Stimulated activated CD8-positive, alpha-beta memory T cell treated with anti-CD3 and anti-CD28 coated beads, Interleukin-15, amount 100 ng/mL, for 24 hours (primary cell): ENCODE results near the gene P2RY14.

Source experiments
- DNase-seq: peaks from one replicate; pipeline ENCODE4 v3.0.0-alpha.2; 2020; ENCODE audit warnings: low read depth

The P2RY14 gene

DNA sequence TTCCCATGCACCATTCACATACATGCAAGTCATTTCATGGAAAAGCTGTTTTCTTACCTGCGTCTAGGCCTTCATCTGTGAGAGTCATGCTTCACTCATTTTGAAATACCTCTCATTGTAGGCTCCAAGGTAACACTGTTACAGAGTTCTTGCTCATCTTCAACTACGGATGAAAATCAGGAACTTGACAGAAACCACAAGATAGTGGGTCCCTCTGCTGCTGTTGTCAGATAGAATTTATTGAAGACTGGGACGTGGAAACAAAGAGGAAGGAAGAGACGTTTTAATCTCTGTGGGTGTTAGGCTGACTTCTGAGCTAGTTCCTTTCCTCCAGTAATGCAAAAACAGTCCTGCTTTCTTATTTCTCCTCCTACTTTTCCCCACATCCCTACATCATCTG is at the start of gene P2RY14:
Gene P2RY14, minus strand, starts transcription at position 313 of the 400 bp plus-strand sequence. CDS start 64,226 bp downstream, outside the sequence.
- DNase-seq: no peak

DNA sequence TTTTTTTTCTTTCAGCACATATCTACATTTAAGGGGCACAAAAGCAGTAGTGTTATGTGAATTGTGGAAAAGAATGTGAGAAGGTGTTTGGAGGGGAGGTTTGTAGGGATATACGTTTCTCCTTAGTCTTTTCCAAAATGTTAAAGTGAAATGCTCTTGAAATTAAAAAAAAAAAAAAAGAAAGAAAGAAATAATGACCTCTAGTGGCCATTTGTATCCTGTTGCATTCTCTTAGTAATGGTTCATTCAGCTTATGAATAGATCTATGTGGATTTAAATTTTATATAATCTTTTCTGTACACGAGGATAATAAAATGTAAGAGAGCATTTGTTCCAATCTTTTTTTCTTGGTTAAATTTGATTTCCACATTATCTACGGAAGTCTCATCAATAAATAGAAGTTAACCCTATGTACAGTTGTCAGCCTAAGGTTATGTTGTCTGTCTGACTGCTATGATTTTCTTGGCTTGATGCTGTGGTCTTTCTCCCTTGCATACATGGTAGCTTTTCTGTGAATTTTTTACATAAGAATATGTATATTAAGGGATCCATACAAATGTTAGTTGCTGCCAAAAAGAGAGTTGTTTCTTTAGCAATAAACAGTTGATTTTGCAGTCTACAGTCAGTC is 49.3 kb upstream of the P2RY14 start:
- DNase-seq: no peak

DNA sequence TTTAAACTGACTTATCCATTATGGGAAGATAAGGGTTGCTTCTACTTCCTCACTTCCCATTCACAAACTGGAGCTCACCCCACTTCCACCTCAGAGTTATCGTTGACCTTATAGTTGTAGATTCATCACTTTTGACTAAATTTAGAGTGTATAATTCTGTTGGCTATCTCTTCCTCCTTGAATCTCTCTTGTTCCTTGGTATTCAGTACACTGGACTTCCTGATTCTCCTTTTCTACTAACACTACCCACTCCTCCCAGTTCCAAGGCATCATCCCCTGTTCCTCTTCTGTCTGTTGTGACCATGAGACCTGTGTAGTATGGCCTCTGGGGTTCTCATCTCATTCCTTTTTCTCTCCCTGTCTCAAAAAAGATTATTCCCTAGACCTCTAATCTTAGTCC is 44.2 kb upstream of the P2RY14 start:
- DNase-seq: no peak

DNA sequence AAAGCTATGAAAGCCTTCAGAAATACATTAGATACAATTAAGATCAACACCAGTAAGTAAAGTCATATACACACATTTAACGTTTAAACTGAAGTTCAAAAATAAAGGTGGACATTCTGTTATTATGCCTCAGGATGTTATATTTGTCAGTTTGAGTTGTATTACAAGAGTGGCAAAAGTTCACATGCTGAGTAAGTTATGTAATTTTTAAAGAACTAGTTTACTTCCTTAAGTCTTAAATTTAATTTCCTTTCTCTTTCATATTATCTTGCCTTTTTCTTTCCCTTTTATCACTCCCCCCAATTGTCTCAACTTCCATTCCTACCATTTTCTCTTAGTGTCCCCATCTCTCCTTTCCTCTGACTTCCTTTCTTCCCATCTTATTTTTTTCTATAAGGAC is 43.2 kb upstream of the P2RY14 start:
- no peak for DNase-seq

DNA sequence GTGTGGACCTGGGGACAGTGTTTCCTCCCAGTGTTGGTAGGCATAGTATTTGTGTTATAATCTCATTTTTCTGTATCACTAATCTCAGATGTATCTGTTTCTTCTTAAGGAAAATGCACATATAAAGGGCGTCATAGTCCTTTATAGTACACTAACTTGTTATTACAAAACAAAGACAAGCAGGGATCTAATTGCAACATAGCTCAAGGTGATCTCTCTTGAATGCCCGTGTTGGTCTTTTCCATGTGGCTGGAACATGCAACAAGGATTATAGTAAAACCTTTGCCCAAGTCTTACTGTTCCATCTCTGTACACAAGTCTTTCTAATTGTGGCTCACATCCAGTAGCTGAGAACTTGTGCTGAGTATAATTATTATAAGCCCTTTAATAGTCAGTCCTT is 41.8 kb upstream of the P2RY14 start:
- no peak for DNase-seq

DNA sequence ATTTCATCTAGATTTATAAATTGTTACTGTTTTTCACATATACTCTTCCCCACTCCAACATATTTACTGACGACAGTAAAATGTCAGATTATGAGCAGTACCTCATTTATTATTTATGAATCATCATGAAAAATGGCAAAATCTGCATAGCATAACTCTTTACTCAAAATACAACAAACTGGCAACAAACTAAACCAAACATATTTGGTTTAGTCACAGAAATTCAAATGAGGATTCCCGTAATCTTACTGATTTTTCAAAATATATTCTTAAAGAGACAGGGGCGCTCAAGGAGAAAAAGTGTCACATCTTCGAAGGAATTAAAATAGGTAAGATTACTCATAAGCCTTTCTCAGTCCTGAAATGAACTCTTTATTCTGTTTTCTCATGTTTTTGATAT is 41.3 kb upstream of the P2RY14 start:
- no peak for DNase-seq

DNA sequence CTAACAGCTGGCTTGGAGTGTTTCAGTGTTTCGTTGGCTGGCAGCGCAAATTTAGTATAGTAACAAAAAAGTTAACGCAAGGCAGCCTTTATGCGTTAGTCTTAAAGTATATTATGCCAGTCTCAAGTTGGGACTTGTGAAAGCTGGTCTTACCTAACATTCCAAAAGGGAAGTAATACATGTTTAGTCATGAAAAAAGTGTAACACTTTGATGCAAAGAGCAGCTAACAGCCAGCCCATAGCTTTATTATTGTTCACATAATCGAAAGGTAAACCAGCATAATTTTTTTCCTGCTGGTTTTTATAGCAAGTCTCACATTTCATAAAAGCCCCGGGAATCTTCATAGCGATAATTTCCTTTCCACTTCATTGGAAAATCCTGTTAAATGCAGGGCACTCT is 40.6 kb upstream of the P2RY14 start:
- no peak for DNase-seq

DNA sequence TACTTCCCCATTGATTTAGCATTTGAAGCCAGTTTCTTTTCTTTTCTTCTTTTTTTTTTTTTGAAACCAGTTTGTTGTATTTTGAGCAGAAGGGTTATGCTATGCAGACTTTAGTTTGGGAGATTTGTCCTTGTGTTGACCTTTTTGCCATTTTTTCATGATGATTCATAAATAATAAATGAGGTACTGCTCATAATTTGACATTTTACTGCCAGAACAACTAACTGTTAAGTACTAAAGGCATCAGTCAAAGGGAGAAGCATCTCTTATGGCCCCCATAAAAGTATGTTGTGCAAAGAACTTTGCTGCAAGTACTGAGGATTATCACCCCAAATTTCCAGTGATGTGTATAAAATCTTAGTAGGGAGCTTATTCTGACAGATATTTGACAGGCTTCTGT is 40.0 kb upstream of the P2RY14 start:
- DNase-seq: no peak

DNA sequence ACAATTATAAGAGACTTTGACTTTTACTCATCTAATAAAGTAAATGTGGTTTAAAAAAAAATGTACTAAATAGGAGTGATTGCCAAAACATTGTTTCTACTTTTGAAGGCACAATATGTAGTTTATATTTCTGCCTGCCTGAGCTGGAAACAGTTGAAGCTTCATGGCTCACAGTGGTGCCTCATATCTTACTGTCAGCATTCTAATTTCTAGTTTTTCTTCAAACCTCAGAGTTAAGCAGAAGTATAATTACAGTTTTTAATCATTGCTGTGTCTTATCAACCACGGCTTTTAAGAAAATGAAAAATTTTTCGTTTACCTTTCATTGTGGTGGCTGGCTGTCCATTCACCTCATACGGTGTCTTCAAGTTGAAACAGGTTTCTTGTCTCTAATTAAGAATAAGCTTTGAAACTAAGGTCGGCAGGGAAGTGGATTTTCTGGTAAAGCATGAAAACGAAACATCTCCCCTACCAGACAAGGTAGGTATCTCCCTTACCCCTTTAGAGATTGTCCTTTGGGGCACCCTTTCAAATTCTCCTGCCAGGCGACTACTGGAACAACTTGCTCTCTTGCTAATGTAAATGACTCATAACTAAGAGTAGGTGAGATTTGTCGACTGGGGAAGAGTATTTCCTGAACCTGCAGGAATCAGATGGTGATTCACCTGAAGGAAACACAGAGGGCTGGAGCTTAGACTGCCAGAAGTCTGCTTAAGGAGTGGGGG is 38.1 kb upstream of the P2RY14 start, which contains the start of gene GPR87:
Gene GPR87, minus strand, starts transcription at position 554 of the 725 bp plus-strand sequence. CDS start 16,720 bp downstream, outside the sequence.
- DNase-seq: no peak

DNA sequence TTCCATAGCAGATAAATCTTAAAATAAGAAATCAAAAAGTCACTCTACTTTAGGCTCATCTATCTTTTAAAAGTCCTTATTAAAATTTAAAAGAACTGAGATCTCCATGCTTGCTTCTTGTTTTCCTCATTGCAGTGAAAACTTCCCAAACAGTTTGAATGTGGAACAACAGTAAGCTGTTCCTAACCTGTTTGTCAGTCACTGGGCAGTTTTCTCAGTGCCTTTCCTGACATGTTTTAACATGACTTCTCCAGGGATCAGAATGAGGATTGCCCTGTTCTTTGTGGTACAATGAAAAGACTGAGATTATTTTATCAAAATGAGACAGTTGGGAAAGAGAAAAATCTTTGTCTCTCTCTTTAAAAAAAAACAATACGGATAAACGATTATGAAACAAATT is 37.5 kb upstream of the P2RY14 start:
- DNase-seq: no peak

DNA sequence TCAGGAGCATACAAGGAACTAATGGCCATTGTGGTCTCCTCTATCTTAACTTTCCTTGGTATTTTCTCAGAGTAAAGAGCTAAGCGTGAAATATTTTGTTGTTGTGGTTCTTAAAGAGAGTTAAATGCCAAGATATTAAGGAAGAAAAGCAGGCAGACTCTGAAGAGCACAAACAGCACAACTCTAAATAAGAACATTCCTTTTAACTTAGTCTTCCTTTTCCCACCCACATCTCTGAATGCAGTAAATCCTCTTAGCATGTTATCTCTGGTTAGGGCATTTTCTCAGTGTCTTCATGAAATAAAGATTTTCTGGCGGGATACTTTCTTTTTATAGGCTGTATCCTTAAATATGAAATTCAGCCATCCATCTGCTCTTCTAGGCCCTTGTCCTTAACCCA is 36.8 kb upstream of the P2RY14 start:
- DNase-seq: no peak

DNA sequence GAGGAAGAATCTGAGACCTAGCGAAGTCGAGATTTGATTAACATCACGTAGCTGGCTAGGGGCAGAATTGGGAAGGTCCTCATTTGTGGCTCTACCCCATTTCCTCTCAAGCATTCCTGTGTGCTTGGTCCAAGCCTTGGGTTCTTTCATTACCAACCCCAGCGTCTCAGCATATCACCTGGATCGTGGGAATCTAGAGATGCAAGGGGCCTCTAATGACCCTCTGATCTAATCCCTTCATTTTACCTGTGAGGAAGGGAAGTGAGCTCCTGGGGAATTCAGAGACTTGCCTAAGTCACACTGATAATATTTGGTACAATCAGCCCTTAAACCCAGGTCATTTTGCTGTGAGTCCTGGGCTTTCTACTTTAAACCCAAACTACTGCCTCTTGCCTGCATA is 36.3 kb upstream of the P2RY14 start:
- DNase-seq: no peak

DNA sequence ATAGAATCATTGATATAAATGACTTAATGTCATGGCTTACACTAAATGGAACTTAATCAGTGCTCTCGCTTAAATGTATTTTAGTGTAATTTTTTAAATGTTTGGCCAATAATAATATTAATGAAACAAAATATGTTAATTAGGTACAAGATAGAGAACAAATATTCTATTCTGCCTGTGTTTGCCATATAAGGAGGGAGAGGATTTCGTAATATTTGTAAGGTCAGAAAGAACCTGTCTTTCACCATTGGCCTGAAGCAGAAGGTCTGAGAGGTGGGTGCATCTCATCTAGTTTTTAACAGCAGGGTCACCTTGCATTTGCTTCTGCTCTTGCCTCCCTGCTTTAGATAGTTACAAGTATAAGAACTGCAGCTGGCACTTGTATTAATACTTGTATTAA is 35.8 kb upstream of the P2RY14 start:
- no peak for DNase-seq

DNA sequence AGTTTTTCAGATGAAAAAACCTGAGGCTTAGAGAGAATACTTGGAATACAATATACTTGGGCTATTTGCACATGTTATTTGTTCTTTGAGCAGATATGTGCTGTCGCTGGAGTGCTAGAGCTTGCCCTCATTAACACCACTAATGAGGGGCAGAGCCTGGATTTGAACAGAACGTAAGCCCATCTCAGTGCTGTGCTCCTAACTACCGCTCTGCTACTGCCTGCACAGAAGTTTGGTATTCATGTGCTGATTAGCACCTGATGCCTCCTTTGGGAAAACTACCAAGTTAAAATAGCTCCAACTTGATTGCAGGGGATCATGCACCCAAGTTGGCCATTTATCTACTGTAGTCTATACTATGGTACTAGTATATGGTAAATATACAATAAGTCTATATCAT is 34.6 kb upstream of the P2RY14 start:
- no peak for DNase-seq

DNA sequence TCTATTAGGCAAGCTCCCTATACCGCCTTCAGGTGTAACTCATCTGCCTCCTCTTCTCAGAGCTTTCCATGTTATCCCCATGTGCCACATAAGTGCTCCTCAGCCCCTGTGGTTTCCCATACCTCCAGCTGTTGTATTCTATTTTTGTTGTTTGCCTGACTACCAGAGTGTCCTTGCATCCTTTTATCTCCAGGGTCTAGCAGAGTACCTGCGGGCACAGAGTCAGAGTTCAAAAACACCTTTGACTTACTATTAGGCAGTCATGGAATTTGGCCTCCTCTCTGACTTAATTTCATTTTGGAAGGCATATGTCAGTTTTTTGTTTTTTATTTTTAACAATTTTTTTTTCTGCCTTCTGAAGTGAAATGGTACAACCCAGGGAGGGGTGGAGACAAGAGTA is 31.2 kb upstream of the P2RY14 start:
- DNase-seq: no peak

DNA sequence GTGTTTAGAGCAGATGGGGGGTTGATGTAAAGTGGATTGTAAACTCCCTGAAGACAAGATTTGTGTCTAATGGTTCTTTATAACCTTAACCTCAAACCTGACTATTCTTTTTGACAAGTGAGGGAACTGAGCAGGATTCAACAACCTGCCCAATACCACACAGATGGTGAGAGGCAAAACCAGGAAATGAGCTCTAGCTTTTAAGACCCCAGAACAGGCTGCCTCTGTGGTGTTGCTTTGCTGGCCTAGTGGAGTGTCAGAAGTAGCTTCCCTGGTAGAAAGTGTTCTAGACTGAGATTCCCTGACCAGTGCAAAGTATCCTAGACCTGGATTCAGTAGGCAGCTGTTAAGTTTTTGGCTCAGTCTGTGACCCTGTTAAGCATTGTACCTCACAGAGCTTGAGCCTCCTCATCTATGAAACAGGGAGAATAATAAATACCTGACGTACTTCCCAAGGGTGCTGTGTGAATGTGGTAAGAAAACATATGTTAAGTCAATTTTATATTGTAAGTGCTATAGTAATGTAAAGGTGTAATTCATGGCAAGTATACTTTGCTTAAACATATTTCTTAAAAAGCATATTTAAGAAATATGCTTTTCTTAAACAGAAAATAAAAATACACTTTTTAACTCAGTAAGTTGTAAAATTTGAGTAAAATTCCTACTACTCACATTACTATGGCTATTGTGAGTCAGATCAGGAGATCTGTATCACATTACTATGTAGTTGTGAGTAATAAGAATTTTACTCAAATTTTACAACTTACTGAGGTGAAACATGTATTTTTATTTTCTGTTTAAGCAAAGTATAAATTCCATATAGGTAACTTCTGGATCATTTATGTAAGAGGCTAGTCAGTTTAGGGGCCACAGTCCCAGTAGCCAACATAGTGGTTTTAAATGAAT is 29.5 kb upstream of the P2RY14 start:
- no peak for DNase-seq

DNA sequence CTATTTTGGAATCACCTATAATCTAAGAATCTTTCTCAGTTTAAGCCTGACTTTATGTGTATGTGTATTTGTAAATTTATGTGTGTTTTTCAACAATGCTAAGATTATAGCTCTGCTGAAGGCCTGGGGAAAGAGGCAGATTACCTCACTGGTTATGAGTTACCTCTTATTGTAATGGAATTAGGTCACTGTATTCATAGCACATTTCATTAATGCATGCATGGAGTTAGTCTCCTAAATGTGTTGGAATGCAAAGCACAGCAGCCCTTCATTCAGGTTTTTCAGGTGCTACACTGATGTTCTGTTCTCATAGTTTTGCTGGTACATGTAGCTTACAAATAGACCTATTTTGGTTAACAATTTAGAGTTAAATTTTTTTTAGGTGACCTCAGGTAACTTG is 28.8 kb upstream of the P2RY14 start:
- DNase-seq: no peak

DNA sequence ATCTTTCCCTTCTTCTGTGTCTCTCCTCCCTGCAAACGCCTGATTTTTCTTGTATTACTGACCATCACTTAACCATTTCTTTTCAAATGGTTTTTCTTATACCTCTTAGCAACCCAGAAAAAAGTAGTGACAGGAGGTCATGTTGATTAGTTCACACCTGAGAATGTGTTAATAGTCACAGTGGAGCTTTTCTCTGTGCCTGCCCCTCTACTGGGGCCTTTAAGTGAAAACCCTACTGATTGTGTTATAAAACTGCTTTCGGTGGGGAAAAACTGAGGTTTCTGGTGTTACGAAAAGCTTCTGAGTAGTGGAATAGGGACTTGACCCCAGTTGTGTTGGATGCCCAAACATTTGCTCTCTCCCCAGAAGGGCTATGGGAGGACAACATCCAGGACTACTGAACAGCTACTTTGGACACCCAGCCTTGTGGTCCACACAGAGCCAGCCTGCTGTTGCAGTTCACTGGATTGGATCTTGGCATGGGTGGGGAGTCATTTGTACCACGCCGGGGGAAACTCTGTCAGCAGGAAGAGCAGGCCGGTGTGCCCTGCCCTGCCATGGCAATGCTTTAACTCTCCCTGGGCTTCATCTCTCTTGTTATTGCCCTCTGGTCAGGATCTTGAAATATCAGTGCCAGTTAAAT is 27.9 kb upstream of the P2RY14 start:
- DNase-seq: no peak

DNA sequence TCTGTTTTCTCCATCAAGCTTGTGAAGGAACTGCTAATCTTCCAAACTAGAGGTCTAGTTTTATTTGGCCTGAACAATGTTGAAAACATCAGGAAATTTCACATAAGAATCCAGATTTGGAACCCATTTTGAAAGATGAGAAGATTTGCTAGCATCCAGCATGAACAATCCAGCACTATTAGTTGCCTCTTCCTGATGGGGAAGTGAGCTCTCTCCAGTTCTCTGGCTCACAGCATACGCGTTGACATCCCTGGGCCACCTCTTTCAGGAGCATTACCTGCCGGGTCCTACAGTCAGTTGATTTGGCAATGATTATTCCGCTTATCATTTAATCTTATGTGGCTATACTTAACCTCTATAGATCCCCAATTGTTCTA is 27.4 kb upstream of the P2RY14 start:
- DNase-seq: no peak

DNA sequence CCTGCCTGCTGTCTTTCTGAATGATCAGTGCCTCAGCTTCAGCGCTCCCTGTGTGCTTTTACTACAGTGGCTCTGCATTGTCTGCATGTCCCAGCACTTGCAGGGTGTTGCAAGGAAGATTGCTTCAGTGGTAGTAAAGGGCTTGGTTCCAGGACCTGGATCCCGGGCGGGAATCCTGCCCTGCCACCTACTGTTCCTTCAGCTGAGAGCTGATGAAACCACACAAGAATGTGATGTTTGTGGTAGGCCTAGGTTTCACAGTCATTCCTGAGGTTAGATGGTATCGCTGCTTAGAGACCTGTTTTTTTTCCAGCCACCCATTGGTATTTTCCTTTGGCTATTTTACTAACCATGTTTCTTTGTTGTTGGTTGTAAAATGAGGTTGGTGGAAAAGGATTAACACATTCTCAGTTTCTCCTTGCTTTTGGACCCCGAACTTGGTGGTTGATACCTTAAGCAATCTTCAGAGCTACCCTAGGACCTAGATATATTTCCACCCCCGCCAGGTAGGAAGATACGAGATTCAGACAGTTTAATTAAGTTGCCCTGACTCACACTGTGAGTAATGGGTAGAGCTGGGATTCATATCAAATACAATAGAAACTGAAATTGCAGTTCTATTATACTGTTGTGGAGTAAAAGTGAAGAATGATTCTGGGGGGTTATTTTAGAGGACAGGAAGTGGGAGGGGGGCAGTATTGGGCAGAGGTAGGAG is 26.9 kb upstream of the P2RY14 start:
- no peak for DNase-seq

DNA sequence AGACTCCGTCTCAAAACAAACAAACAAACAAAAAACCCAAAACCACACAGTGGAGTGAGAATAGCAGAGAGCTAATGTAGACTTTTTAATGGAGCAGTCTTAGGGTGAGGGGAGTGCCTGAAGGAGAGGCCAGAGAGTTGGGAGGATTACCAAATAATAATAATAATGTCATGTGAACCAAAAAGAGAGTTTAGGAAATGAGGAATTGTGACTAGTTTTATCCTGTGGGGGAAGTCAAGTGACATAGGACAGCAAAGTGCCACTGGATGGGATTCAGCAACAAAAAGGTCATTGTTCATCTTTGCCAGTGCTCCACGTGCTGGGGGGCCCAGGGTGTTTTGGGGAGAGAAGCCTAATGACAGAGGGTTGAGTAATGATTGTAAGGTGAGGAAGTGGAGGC is 25.4 kb upstream of the P2RY14 start:
- DNase-seq: no peak

DNA sequence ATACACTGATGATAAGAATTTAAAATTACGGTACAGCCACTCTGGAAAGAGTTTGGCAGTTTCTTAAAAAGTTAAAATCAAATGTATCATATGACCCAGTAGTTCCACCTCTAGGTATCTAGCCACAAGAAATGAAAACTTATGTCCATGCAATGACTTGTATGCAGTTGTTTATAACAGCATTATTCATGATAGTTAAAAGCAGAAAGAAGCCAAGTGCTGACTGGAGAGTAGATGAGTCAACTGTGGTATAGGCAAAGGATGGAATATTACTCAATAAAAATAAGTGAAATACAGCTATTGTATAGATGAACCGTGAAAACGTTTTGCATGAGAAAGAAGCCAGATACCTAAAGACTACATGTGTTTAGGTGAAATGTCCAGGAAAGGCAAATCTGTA is 23.4 kb upstream of the P2RY14 start:
- no peak for DNase-seq
